H9 (cell line): Measurements from ENCODE around the gene CCDC178. TPM values are rescaled to one million over a fixed set of nuclear protein-coding genes. Genes with fewer than 3 reads are reported as not detected.

ENCODE experiments used
- DNase-seq: peaks from one replicate; pipeline ENCODE4 v3.0.0-alpha.2; 2017
- H2AFZ ChIP-seq: one replicate; pipeline ENCODE4 v1.6.1; 2013; ENCODE audit warnings: mild to moderate bottlenecking, low read length, control low read depth, moderate library complexity
- H2AK5ac ChIP-seq: 2 replicates; pipeline ENCODE4 v1.6.1; 2013; ENCODE audit warnings: low read length, control low read depth, mixed read lengths; ENCODE audit not compliant: insufficient read length
- H2BK120ac ChIP-seq: one replicate; pipeline ENCODE4 v1.6.1; 2013; ENCODE audit warnings: low read depth, mild to moderate bottlenecking, low read length, control low read depth, inconsistent platforms; ENCODE audit not compliant: poor library complexity, severe bottlenecking
- H2BK12ac ChIP-seq: 2 replicates; pipeline ENCODE4 v1.6.1; 2013; ENCODE audit warnings: low read length, control low read depth, mixed read lengths, low read depth; ENCODE audit not compliant: insufficient read length
- H2BK15ac ChIP-seq: 2 replicates; pipeline ENCODE4 v1.6.1; 2013; ENCODE audit warnings: low read depth, low read length, control low read depth
- H2BK20ac ChIP-seq: one replicate; pipeline ENCODE4 v1.6.1; 2013; ENCODE audit warnings: low read depth, mild to moderate bottlenecking, low read length, control low read depth, inconsistent platforms; ENCODE audit not compliant: poor library complexity, severe bottlenecking
- H2BK5ac ChIP-seq: 2 replicates; pipeline ENCODE4 v1.6.1; 2013; ENCODE audit warnings: low read length, control low read depth, mixed read lengths; ENCODE audit not compliant: insufficient read length
- H3K14ac ChIP-seq: 2 replicates; pipeline ENCODE4 v1.6.1; 2013; ENCODE audit warnings: low read length, control low read depth; ENCODE audit not compliant: insufficient read depth
- H3K18ac ChIP-seq: 2 replicates; pipeline ENCODE4 v1.6.1; 2013; ENCODE audit warnings: low read depth, mild to moderate bottlenecking, mixed read lengths, low read length, control low read depth; ENCODE audit not compliant: insufficient read length
- H3K23ac ChIP-seq: 2 replicates; pipeline ENCODE4 v1.6.1; 2013; ENCODE audit warnings: low read length, control low read depth, mixed read lengths, low read depth; ENCODE audit not compliant: insufficient read length
- H3K23me2 ChIP-seq: 2 replicates; pipeline ENCODE4 v1.6.1; 2013; ENCODE audit warnings: low read depth, mild to moderate bottlenecking, mixed read lengths, low read length, control low read depth; ENCODE audit not compliant: insufficient read length, poor library complexity, severe bottlenecking
- H3K27ac ChIP-seq: 2 replicates; pipeline ENCODE4 v1.5.1; 2013; ENCODE audit warnings: low read length, control low read depth, mixed read lengths, low read depth; ENCODE audit not compliant: insufficient read length
- H3K27me3 ChIP-seq: 2 replicates; pipeline ENCODE4 v1.6.1; 2013; ENCODE audit warnings: low read length, control low read depth, inconsistent platforms; ENCODE audit not compliant: insufficient read depth
- H3K4ac ChIP-seq: 2 replicates; pipeline ENCODE4 v1.6.1; 2013; ENCODE audit warnings: low read depth, mild to moderate bottlenecking, control low read depth, inconsistent platforms, low read length, moderate library complexity
- H3K4me1 ChIP-seq: 2 replicates; pipeline ENCODE4 v1.6.1; 2013; ENCODE audit warnings: low read length, control low read depth, inconsistent platforms; ENCODE audit not compliant: insufficient read depth
- H3K4me2 ChIP-seq: 2 replicates; pipeline ENCODE4 v1.6.1; 2013; ENCODE audit warnings: low read length, control low read depth, mixed read lengths; ENCODE audit not compliant: insufficient read length, insufficient read depth
- H3K56ac ChIP-seq: 2 replicates; pipeline ENCODE4 v1.6.1; 2013; ENCODE audit warnings: low read depth, mild to moderate bottlenecking, mixed read lengths, low read length, control low read depth; ENCODE audit not compliant: insufficient read length
- H3K79me1 ChIP-seq: 2 replicates; pipeline ENCODE4 v1.6.1; 2013; ENCODE audit warnings: low read depth, mild to moderate bottlenecking, moderate library complexity, low read length, control low read depth, inconsistent platforms; ENCODE audit not compliant: insufficient read depth, poor library complexity, severe bottlenecking
- H3K79me2 ChIP-seq: 2 replicates; pipeline ENCODE4 v1.6.1; 2013; ENCODE audit warnings: low read length, control low read depth, inconsistent platforms; ENCODE audit not compliant: insufficient read depth
- H3K9ac ChIP-seq: 2 replicates; pipeline ENCODE4 v1.6.1; 2013; ENCODE audit warnings: low read length, control low read depth, mixed read lengths; ENCODE audit not compliant: insufficient read length; ENCODE audit errors: extremely low read depth
- H3K9me3 ChIP-seq: one replicate; pipeline ENCODE4 v1.6.1; 2013; ENCODE audit warnings: low read depth, low read length, inconsistent platforms; ENCODE audit not compliant: control insufficient read depth
- H3T11ph ChIP-seq: one replicate; pipeline ENCODE4 v1.6.1; 2013; ENCODE audit warnings: mild to moderate bottlenecking, low read length, control low read depth, inconsistent platforms
- H4K20me1 ChIP-seq: one replicate; pipeline ENCODE4 v1.6.1; 2013; ENCODE audit not compliant: control insufficient read depth, insufficient read length, insufficient read depth
- H4K5ac ChIP-seq: 2 replicates; pipeline ENCODE4 v1.6.1; 2013; ENCODE audit warnings: low read depth, mild to moderate bottlenecking, mixed read lengths, low read length, control low read depth; ENCODE audit not compliant: insufficient read length
- H4K8ac ChIP-seq: replicated peaks from 2 replicates; pipeline ENCODE4 v1.6.1; 2013; ENCODE audit warnings: low read length, control low read depth, mixed read lengths, low read depth; ENCODE audit not compliant: insufficient read length
- H4K91ac ChIP-seq: 2 replicates; pipeline ENCODE4 v1.6.1; 2013; ENCODE audit warnings: low read depth, mild to moderate bottlenecking, moderate library complexity, mixed read lengths, low read length, control low read depth; ENCODE audit not compliant: insufficient read length
- H3K27ac Mint-ChIP-seq, 3 experiments: 2 replicates in 2 of 3; 3 replicates in 1 of 3; pipeline ENCODE4 v1.8.0; 2020 to 2021; ENCODE audit warnings: mixed read lengths in 3 of 3, mild to moderate bottlenecking in 1 of 3, moderate library complexity in 1 of 3
- H3K27me3 Mint-ChIP-seq: 2 replicates; pipeline ENCODE4 v1.8.0; 2021; ENCODE audit warnings: low read depth, mild to moderate bottlenecking, moderate library complexity, mixed read lengths
- H3K36me3 Mint-ChIP-seq, 3 experiments: 2 replicates in 2 of 3; 3 replicates in 1 of 3; pipeline ENCODE4 v1.8.0; 2020 to 2021; ENCODE audit warnings: low read depth in 3 of 3, mixed read lengths in 3 of 3; ENCODE audit not compliant: insufficient read depth in 1 of 3
- H3K4me1 Mint-ChIP-seq, 2 experiments: 2 replicates each; pipeline ENCODE4 v1.8.0; 2020; ENCODE audit warnings: mixed read lengths in 2 of 2
- H3K4me3 Mint-ChIP-seq, 2 experiments: 2 replicates in 1 of 2; 3 replicates in 1 of 2; pipeline ENCODE4 v1.8.0; 2020 to 2021; ENCODE audit warnings: mild to moderate bottlenecking in 2 of 2, mixed read lengths in 2 of 2, moderate library complexity in 1 of 2
- H3K9me3 Mint-ChIP-seq, 2 experiments: 2 replicates in 1 of 2; 3 replicates in 1 of 2; pipeline ENCODE4 v1.8.0; 2020; ENCODE audit warnings: mild to moderate bottlenecking in 2 of 2, mixed read lengths in 2 of 2, moderate library complexity in 1 of 2
- CTCF ChIP-seq: fragments of 200-600 bp; sonication (generic); conservative IDR thresholded peaks from 3 replicates; pipeline ENCODE4 v1.8.0; 2021; ENCODE audit warnings: antibody characterized with exemption, mild to moderate bottlenecking
- WGBS: extraction: QIAGEN DNeasy Blood & Tissue Kit; methylation state at CpG from one replicate; pipeline ENCODE4 v1.1.7; 2013; ENCODE audit warnings: missing lambda C conversion rate, low lambda C conversion rate, mixed read lengths; ENCODE audit not compliant: insufficient read length; ENCODE audit errors: extremely low coverage; 5-methylcytosine and 5-hydroxymethylcytosine counted together
- total RNA-seq: library from RNA; stranded (reverse); gene quantifications from 2 replicates; pipeline ENCODE4 v1.2.1, GENCODE V29; 2021

Gene CCDC178
- total RNA-seq, 1 experiment from 2014 or later: not detected

DNA sequence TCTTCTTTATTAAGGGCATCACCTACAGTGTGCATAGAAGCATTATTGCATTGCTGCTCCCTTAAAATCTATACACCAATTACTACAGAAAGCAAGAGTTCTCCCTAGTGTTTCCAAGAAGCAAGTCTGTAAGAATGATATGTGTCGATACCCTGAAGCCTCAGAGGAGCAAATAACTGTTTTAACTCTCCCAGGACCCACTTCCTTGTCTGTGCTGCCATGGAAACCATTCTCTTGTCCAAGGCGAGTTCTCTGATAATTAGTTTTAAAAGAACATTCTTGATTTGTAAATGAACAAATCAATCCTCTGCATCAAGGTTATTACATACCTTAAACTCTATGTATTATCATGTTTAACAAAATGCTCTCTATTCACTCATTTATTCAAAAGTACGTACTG is 340.9 kb downstream of the CCDC178 start:
- Histone ChIP-seq H2AFZ (no peak overlapping the region), H3K79me1 (no peaks in the 10 kb centered on the region), H4K20me1 (no peaks in the 10 kb centered on the region), H2BK12ac (no peak overlapping the region), H4K91ac (no peak overlapping the region), H2BK5ac (no peak overlapping the region), H4K8ac (no peak overlapping the region), H3K79me2 (no peaks in the 10 kb centered on the region), H3K4me2 (no peak overlapping the region), H3T11ph (no peak overlapping the region), H4K5ac (no peak overlapping the region), H2BK120ac (no peak overlapping the region), H3K27ac (no peak overlapping the region), H3K4me1 (no peaks in the 10 kb centered on the region), H3K56ac (no peak overlapping the region), H2BK15ac (no peak overlapping the region), H3K9me3 (no peaks in the 10 kb centered on the region), H3K27me3 (no peaks in the 10 kb centered on the region), H3K18ac (no peak overlapping the region), H3K9ac (no peak overlapping the region), H3K14ac (no peak overlapping the region), H2AK5ac (no peak overlapping the region), H3K23me2 (no peaks in the 10 kb centered on the region), H3K4ac (no peak overlapping the region), H3K23ac (no peak overlapping the region), H2BK20ac (no peak overlapping the region)
- no peak for DNase-seq
- Mint-ChIP-seq H3K4me3 (no peak overlapping the region), H3K9me3 (no peaks in the 10 kb centered on the region), H3K27me3 (no peaks in the 10 kb centered on the region), H3K36me3 (no peaks in the 10 kb centered on the region), H3K27ac (no peak overlapping the region), H3K4me1 (no peaks in the 10 kb centered on the region)
- WGBS: no CpG with 5 or more reads among the region's 3 CpGs
- no peak for TF ChIP-seq CTCF
